ENCODE data around the gene MCM10.

DNA sequence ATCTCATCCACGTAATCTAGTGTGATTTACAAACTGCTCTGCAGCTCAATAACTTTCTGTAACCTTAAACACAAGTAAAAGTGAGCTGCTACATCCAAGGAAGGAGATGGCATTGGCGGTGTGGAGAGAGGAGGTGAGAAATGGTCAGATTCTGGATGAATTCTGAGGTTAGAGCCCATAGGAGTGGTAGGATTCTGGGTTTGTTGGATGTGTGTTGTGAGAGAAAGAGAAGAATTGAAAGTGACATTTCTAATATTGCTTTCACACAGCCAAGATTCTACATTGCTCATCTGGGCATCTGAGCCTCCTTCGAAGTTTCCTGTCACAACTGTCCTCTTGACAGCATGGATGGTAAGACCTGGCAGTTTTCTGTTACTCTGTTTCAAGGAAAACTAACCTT is 2.5 kb downstream of the MCM10 start:
- TF ChIP-seq, protein P1, sequence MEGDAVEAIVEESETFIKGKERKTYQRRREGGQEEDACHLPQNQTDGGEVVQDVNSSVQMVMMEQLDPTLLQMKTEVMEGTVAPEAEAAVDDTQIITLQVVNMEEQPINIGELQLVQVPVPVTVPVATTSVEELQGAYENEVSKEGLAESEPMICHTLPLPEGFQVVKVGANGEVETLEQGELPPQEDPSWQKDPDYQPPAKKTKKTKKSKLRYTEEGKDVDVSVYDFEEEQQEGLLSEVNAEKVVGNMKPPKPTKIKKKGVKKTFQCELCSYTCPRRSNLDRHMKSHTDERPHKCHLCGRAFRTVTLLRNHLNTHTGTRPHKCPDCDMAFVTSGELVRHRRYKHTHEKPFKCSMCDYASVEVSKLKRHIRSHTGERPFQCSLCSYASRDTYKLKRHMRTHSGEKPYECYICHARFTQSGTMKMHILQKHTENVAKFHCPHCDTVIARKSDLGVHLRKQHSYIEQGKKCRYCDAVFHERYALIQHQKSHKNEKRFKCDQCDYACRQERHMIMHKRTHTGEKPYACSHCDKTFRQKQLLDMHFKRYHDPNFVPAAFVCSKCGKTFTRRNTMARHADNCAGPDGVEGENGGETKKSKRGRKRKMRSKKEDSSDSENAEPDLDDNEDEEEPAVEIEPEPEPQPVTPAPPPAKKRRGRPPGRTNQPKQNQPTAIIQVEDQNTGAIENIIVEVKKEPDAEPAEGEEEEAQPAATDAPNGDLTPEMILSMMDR (conservative IDR thresholded peaks at IDR 0.05 in 1 of 2, IDR thresholded peaks at IDR 0.05 in 1 of 2; ENCODE audit: extremely low read depth in 1 of 2, insufficient read depth in 1 of 2, low read depth in 1 of 2, low read length in 2 of 2), result no peak
- no peak for TF ChIP-seq EZH2 (IDR thresholded peaks at IDR 0.05; ENCODE audit: borderline replicate concordance, low read length)
